Hematopoietic multipotent progenitor cell treated with erythropoietin and hydrocortisone succinate and interleukin-3 and kit ligand, for 4 days (in vitro differentiated cells): ENCODE data around the gene NDUFS7.
"Not testable (repeated sequence)": the region's sequence is repeated elsewhere in the genome, so short reads cannot be mapped to it uniquely, and the experiment has no call there.

Source experiments
- DNase-seq: peaks from one replicate; pipeline ENCODE4 v3.0.0-alpha.2; 2015

The NDUFS7 gene

DNA sequence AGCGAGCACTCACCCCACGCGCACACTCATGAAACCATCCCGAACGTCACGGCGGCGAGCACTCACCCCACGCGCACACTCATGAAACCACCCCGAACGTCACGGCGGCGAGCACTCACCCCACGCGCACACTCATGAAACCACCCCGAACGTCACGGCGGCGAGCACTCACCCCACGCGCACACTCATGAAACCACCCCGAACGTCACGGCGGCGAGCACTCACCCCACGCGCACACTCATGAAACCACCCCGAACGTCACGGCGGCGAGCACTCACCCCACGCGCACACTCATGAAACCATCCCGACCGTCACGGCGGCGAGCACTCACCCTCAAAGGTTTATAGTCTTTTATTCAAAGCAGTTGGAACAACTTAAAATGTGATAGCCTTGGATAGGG is 36.4 kb downstream of the NDUFS7 start:
- DNase-seq, result not testable (repeated sequence)

GRCh38 chr19:1420590-1420989 is 36.9 kb downstream of the NDUFS7 start:
- DNase-seq, result no peak

DNA sequence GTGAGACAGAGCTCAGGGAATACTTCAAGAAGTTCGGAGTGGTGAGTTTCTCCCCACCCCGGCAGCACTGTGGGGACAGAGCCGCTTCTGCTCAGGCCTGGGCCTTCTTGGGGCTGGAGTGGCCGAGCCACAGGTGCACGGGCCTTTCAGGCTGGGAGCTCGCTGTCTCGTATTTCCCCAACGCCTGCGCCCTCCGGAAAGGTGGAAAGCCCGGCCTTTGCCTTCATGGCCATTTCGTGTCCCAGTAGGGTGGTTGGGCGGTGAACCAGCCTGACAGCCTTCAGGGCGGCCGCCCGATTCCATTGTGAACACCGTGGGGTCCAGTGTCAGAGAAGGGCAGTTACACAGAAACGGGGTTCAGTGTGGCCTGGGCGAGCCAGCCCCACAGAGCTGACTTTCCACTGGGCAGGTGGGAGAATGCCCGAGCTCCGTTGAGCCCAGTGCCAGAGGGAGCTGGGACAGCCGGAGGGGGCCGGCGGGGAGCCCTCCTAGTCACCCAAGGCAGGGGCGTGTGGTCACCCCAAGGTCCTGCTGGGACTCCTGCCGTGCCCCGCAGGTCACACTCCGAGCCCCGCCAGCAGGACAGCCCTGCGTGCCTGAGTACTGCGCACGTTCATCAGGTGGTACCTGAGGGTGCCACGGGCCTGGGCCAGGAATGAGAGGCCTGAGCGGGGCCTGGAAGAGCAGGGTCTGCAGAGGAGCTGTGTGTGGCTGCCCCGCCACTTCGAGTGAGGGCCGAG is 37.7 kb downstream of the NDUFS7 start:
- no peak for DNase-seq

GRCh38 chr19:1421958-1422305 is 38.2 kb downstream of the NDUFS7 start:
- DNase-seq, result no peak

- no peak for DNase-seq
Observed at GRCh38 chr19:1422360-1422759, 38.7 kb downstream of the NDUFS7 start.

DNA sequence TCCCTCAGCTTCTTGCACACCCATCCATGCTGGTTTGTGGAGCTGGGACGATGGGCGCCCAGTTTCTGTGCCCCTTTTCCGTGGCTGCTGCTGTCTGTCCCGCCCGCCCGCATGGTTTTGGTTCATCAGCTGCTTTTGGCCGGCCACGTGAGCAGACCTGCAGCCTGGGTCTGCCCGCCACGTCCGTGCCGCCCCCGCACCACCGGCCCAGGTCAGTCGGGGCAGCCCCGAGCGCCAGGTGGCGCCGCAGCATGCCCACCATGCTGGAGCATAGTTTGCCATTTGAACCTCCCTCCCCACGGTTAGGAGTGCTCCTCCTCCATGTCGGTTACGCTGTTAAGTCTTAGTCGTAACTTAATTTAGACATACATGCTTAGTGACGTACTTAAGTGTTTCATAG is 39.2 kb downstream of the NDUFS7 start:
- no peak for DNase-seq

DNA sequence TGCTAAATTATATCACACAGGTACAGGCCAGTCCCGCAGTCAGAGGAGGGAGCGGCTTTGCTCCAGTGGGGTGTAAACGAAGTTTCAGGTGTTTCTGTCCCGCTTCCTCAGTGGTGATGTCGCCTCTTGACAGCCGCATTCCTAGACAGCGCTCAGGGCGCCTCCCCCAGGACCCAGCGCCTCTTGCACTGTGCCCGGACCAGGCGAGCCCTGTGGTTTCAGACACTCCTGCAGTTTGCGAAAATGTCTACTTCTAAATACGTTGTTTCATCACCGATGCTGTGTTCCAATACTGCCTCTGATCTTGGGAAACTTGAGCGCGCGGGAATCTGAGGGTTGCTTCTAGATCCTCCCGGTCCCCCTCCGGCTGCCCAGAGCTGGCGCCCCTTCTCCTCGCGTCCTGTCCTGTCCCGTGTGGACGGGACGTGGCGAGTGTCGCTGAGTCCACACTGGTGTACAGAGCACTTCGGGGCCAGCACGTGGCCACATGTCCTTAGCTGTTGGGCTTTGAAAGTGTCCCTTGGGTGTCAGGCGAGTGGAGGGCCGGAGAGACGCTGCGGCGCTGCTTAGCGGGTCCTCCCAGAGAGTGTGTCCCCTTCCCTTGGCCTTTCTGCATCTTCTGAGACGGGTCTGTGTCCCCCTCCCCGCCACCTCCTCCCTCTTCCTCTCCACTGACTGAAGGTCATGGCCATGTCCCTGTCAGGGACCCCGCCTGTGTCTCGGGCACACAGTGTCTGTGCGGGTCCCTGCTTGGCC is 39.9 kb downstream of the NDUFS7 start:
- DNase-seq, result no peak

DNA sequence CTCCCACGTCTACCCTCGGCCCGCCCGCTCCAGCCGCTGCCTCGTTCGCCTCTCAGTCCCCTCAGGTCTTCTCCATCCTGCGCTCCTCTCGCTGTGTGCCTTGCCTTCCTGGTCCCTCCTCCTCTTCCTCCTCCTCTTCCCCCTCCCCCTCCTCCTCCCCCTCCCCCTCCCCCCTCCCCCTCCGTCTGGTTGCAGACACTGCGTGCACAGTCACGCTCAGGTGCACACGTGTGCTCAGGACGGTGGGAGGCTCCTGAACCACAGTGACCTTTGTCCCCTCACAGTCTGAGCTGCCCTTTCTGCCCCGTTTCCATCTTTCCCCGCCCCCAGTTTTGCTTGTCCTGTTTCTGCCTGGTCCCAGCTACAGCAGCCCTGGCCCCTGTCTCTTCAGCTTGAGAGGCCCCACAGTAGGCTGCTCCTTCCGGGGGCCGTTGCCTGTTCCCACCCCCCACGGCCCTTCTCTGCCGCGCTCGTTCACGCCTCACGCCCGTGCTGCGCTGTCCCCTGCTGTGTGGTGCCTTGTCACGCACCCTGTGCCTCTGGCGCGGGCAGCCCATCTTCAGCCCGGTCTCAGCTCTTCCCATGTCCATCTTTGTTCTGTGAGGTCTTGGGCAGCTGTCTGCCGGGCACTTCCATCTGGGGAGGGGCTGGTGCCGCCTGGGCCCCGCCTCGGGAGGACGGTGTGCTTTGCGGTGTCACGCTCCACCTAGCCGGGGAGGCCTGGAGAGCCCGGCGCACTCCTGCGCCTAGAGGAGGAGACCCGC is 40.7 kb downstream of the NDUFS7 start:
- DNase-seq, result no peak

GRCh38 chr19:1425102-1425837 is 41.6 kb downstream of the NDUFS7 start:
- DNase-seq, result peak; percentile 50

GRCh38 chr19:1425902-1426301 is 42.2 kb downstream of the NDUFS7 start:
- DNase-seq, result no peak

- no peak for DNase-seq
Observed at GRCh38 chr19:1426736-1427135, 43.0 kb downstream of the NDUFS7 start.

DNA sequence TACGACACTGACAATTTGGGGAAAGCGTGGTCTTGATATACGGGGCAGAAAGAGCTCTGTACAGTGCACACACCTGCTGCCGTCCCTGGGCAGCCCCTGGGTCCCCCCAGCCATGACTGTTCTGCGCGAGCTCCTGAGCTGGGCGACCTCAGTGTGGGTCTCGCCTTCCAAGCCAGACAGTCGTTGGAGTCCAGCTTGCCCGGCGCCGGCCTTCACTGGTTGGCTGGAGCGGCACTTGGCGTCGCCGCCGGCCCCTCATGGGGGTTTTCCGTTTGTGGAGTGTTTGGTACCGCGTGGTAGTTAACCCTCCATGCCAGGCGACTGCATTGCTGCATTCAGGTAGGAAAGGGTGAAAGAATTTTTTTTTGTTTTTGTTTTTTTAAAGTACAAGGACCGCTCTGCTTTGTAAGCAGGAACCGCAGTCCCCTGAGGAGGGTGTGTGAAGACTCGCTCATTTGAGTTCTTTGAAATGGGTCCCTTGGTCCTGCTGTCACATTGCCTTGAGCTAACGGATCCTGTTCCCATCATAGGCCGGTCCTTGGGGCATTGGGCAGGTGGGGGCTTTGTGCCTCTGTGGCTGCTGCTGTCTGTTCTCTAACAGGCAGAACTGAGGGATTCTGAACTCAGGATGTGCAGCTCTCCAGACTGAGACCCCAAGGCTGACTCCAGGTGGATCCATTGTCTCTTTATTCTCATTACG is 43.7 kb downstream of the NDUFS7 start:
- DNase-seq, result no peak

GRCh38 chr19:1428738-1429391 is 45.2 kb downstream of the NDUFS7 start:
- DNase-seq, result no peak

- no peak for DNase-seq
Observed at GRCh38 chr19:1429750-1430149, 46.0 kb downstream of the NDUFS7 start.

DNA sequence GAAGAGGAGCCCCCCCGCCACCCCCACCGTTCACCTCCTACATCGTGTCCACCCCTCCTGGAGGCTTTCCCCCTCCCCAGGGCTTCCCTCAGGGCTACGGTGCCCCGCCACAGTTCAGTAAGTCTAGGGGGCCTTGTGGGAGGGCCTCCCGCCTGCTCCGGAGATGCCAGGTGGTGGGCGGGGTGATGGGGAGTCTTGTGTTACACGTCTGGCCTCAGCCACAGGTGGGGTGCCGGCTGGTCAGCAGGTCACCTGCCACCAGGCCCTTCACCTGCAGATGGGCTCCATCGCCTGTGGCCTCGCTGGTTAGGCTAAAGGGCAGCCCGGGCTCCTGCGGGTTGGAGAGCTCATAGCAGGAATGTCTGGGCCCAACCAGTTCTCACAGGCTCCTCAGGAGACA is 46.5 kb downstream of the NDUFS7 start:
- DNase-seq, result no peak

GRCh38 chr19:1431759-1432506 is 48.2 kb downstream of the NDUFS7 start:
- no peak for DNase-seq

GRCh38 chr19:1432507-1432887 is 48.8 kb downstream of the NDUFS7 start:
- no peak for DNase-seq

- DNase-seq, result no peak
Observed at GRCh38 chr19:1433119-1434039, 49.7 kb downstream of the NDUFS7 start.

DNA sequence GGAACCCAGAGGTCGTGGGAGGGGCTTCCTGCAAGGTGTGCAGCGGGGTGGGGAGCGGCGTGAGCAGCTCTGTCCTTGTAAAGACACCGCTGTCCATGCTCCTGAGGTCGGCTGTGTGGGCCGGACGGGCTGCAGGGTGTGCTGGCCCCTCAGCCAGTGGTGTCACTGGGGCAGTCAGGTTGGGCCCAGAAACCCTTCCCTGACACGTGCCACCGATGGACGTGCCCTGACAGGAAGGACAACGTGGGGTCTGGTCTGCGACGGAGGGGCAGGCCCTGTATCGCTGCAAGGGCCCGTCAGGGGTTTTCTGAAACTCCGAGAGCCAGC is 50.3 kb downstream of the NDUFS7 start:
- no peak for DNase-seq

DNA sequence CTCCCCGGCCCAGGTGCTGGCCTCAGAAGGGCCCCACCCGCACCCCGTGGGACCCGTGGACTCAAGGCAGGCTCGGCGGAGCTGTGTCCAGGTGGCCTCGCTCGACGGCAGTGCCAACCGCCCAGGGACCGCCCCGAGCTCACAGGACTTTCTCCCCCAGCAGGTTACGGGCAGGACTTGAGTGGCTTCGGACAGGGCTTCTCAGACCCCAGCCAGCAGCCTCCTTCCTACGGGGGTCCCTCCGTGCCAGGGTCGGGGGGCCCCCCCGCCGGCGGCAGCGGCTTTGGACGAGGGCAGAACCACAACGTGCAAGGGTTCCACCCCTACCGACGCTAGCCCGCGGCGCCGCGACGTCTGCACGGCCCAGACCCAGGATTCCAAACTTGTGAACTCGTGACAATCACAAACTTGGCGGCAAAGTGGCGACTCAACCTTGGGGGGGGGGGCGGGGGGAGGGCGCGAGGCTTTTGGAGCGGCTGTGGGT is 50.9 kb downstream of the NDUFS7 start:
- no peak for DNase-seq
